ENCODE results near the gene UBAC2.
"Not testable (repeated sequence)": the region's sequence is repeated elsewhere in the genome, so short reads cannot be mapped to it uniquely, and the experiment has no call there.

Gene UBAC2

GRCh38 chr13:99383511-99383921 is 182.9 kb downstream of the UBAC2 start:
- DNase-seq: no peak

GRCh38 chr13:99383946-99384345 is 183.3 kb downstream of the UBAC2 start:
- no peak for DNase-seq

- DNase-seq: no peak
Observed at GRCh38 chr13:99384468-99384867, 183.8 kb downstream of the UBAC2 start.

DNA sequence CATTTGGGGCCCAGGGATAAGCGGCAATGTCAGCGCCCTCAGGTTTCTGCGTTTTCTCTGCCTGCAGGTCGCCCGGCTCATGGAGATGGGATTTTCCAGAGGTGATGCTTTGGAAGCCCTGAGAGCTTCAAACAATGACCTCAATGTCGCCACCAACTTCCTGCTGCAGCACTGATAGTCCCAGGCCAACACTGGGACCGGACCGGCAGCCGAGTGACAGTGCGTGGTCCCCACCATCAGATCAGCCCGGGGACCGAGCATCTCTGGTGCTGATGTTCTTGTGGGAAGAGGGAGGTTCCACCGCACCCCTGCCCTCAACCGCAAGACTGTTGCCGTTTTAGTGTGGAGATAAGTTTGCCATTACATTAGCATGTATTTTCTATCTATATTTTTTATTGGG is 184.5 kb downstream of the UBAC2 start:
- no peak for DNase-seq

DNA sequence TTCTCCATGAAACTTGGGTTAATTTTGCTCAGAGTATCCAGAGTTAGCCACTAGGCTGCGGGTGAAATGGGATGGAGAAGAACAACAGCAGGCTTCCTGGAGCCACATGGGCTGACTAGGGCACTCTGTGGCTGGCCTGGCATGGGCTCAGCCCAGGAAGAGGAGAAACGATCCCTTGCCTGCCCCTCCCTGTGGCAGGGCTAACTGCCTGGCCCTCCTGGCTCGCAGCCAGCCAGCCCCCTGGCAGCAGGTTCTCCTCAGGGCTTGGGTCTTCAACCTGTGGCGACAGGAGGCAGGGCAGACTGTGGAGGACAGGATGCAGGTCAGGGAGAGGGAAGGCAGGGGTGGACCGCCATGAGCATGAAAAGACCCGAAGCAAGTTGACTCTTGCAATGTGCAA is 185.3 kb downstream of the UBAC2 start:
- no peak for DNase-seq

DNA sequence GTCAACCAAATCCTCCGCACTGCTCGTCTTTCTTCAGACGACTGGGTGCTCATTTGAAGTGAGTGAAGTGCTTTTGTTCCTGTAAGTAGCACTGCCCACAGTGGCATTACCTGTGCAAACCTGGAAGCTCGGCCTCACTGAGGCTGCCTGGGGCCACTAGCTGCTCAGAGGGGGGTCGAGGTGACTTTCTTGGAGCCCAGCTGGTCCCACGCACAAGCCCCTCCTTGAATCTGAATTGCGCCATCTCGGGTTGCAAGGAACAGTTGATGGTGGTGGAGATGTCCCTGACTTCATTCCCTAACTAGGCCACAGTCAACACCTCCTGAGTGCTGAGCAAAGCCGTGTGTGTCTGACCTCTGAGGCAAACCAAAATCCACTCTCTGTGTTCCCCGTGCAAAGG is 185.8 kb downstream of the UBAC2 start:
- no peak for DNase-seq

DNA sequence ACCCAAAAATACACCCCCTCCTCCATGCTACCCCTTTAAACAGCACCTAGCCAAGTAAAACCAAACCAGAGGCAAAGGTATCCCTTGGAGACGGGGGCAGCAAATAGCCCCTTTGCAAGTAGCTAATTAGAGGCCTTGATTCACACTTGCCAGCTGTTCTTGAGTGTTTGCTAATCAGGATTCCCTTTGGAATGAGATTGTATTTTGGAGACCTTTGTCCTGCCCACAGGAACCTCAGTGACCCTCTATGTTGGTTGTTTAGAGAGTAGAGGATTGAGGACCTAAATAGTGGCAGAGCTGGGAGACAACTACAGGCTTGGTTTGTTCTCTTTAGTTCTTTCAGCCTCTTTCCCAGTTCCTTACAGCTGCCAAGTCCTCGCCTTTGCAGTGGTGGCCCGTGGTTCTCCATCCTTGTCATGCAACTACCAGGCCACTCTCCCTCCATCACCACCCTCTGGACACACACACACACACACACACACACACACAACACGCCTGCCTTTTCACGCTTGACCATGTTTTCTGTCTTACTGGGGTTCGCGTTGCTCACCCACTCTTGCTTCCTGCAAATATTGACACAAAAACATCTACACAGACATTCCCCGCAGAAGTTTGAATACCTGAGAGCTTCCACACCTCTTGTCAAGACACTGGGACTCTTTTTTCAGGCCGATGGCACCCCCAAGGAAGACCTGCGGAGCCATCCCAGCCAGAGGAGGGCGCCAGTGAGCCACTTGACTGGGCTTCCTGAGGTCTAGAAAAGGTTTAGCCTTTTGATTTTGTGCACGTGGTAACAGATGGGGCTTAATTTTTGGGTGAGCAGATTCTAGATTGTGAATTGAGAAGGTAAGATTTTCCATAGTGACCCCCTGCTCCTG is 186.5 kb downstream of the UBAC2 start:
- DNase-seq: no peak

DNA sequence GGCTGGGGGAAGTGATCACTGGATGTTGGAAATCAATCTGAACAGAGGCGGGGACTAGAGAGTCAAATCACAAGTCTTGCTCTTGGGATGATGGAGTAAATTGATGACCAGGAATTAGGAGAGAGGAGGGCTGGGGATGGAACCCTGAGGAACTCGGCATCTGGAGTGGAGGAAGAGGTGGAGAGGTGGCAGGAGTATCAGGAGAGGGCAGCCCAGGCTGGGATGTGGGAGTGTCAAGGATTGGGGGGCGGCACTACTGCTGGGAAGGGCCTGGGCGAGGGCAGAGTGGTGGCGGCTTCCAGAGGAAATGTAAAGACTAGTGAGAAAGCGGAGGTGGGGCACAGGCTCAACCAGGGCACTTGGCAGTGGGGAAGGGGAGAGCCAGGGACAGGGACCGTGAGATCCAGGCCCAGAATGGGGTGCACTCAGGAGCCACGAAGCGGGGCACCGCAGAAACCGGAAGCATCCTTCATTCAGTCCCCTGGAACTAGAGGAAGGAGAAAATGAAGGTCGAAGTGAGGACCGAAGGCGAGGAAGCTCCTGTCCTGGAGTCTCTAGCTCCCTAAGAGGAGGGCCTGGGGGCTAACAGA is 187.8 kb downstream of the UBAC2 start:
- DNase-seq: no peak

DNA sequence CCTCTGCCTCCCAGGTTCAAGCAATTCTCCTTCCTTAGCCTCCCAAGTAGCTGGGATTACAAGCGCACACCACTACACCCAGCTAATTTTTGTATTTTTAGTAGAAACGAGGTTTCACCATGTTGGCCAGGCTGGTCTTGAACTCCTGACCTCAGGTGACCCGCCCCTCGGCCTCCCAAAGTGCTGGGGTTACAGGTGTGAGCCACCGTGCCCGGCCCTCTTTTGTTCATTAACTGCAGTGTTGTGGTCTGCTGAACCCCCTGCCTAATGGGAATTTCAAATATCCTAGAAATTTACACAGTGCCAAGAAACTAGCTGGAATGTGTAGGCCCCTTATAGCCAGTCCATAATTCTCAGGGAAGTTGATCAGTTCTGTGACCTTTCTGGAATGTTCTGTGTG is 188.4 kb downstream of the UBAC2 start:
- DNase-seq: not testable (repeated sequence)

GRCh38 chr13:99389520-99390304 is 189.1 kb downstream of the UBAC2 start:
- DNase-seq: no peak

- no peak for DNase-seq
Observed at GRCh38 chr13:99390601-99391000, 189.9 kb downstream of the UBAC2 start.

DNA sequence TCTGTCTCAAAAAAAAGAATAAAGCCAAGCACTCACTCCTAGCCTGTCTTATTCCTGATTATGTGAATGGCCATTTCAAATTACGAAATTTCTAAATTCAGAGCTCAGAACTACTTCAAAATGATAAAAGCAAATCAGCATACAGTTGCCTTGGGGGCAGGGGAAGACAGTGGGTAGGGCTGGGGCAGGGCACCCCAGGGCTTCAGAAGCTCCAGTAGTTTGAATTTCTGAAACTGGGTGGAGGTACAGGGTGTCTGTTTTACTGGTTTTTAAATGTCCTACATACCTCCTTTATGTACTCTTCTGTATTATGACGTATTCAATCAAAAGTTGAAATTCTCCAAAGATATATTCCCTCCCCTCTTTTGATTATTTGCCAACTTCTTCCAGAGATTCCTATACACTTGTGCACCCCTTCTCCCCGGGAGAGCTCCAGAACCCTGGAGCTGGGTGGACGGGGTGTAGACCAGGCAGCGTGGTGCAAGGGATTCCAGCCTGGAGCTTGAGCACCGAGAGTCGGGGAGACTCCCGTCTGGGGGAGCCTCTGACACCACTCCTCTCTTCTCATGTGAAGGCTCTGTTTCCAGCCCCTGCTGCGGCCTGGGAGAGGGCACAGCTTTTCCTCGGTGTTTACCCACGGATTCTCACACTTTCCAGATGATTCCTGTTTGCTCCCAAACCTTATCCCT is 191.3 kb downstream of the UBAC2 start:
- no peak for DNase-seq

GRCh38 chr13:99392470-99393135 is 191.9 kb downstream of the UBAC2 start:
- DNase-seq: no peak

GRCh38 chr13:99393391-99393790 is 192.7 kb downstream of the UBAC2 start:
- not testable (repeated sequence) for DNase-seq

GRCh38 chr13:99393791-99394735 is 193.4 kb downstream of the UBAC2 start:
- no peak for DNase-seq

- DNase-seq: no peak
Observed at GRCh38 chr13:99395436-99395835, 194.8 kb downstream of the UBAC2 start.

DNA sequence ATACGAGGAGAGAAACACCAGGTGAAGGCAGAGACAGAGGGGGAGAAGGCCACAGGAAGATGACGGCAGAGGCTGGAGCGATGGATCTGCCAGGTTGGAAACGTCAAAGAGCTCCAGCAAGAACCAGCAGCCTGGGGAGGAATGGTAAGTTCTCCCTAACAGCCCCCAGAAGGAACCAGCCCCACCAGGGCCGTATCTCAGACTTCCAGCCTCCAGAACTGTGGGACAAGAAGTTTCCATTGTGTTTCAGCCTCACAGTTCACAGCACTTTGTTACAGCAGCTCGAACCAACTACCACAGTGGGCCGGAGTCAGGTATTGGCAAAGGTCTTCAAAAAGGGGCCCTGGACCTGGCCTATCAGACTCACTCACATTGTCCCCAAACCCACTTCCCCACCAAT is 195.8 kb downstream of the UBAC2 start:
- no peak for DNase-seq

- no peak for DNase-seq
Observed at GRCh38 chr13:99398071-99398470, 197.4 kb downstream of the UBAC2 start.

- no peak for DNase-seq
Observed at GRCh38 chr13:99398916-99399622, 198.4 kb downstream of the UBAC2 start.

DNA sequence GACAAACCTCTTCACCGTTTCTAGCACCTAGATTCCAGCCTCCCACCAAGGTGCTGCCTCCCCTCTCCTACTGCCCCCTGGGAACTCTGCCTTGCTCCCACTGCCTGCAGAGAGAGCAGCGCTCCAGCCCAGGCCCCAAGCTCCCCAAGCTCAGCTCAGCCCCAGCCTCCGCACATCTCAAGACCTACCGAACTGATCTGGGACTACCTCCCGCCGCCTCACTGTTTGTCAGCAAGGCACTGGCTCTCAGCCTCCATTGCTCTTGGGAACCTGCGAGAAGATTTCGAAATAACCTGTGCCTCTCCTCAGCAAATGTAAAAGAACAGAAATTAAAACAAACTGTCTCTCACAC is 198.9 kb downstream of the UBAC2 start:
- DNase-seq: no peak

GRCh38 chr13:99403458-99403971 is 202.9 kb downstream of the UBAC2 start:
- DNase-seq: no peak
